BJ (cell line): ENCODE measurements around the gene GOLGA8J. TPM values are rescaled to one million over a fixed set of nuclear protein-coding genes. Genes with fewer than 3 reads are reported as not detected.
"Not testable (repeated sequence)": the region's sequence is repeated elsewhere in the genome, so short reads cannot be mapped to it uniquely, and the experiment has no call there.

Experiments
- CTCF ChIA-PET: fragments of 350-600 bp; formaldehyde crosslinking; extraction: SDS; loops from one replicate; lab custom pipeline; 2021; ENCODE audit warnings: antibody characterized with exemption, inconsistent platforms; lab: Yijun Ruan, JAX
- POLR2A ChIA-PET: fragments of 300-600 bp; sonication (Branson Sonifier 250); formaldehyde crosslinking; extraction: SDS; loops from one replicate; lab custom pipeline; 2021; ENCODE audit warnings: antibody characterized with exemption; lab: Charles Lee
- DNase-seq: peaks from one replicate; pipeline ENCODE4 v3.0.0-alpha.2; 2011; ENCODE audit warnings: low read depth
- H3K27me3 ChIP-seq: 2 replicates; pipeline ENCODE4 v1.6.0; 2011; ENCODE audit warnings: low read length; ENCODE audit not compliant: control insufficient read depth, insufficient read depth
- H3K36me3 ChIP-seq: 2 replicates; pipeline ENCODE4 v1.5.1; 2011; ENCODE audit warnings: low read length; ENCODE audit not compliant: control insufficient read depth, insufficient read depth
- H3K4me3 ChIP-seq: 2 replicates; pipeline ENCODE4 v1.5.1; 2011; ENCODE audit warnings: low read depth, mild to moderate bottlenecking, control low read depth, low read length
- polyA plus RNA-seq: library from polyadenylated mRNA; depleted of rRNA; stranded (reverse); fragments of >200 nt; gene quantifications from 2 replicates; pipeline ENCODE4 v1.2.3, GENCODE V29; 2011; rRNA removed
- small RNA-seq: library from RNA; depleted of rRNA; stranded (forward); fragments of <200 nt; gene quantifications from one replicate; pipeline ENCODE3, GENCODE V24; 2012; ENCODE audit warnings: low replicate concordance, low read depth; ENCODE audit not compliant: insufficient read length

Gene GOLGA8J
- polyA plus RNA-seq, 1 experiment: not detected

GRCh38 chr15:30102890-30103289 lies 20.1 kb downstream of the GOLGA8J start:
- H3K36me3 ChIP-seq, H3K4me3 ChIP-seq, DNase-seq, CTCF ChIA-PET, H3K27me3 ChIP-seq, POLR2A ChIA-PET: not testable (repeated sequence)

GRCh38 chr15:30103941-30104507 lies 21.3 kb downstream of the GOLGA8J start:
- CTCF ChIA-PET, DNase-seq, POLR2A ChIA-PET, H3K36me3 ChIP-seq, H3K27me3 ChIP-seq: not testable (repeated sequence)
- H3K4me3 ChIP-seq: peak overlapping the region; percentile 36

- H3K36me3 ChIP-seq, POLR2A ChIA-PET, CTCF ChIA-PET, H3K27me3 ChIP-seq, DNase-seq, H3K4me3 ChIP-seq: not testable (repeated sequence)
Observed at GRCh38 chr15:30110591-30110990, 27.8 kb downstream of the GOLGA8J start.

GRCh38 chr15:30130066-30130465 lies 47.3 kb downstream of the GOLGA8J start:
- H3K4me3 ChIP-seq, DNase-seq, H3K36me3 ChIP-seq, H3K27me3 ChIP-seq, CTCF ChIA-PET, POLR2A ChIA-PET: not testable (repeated sequence)

GRCh38 chr15:30134751-30135150 lies 52.0 kb downstream of the GOLGA8J start, which contains the start of gene GOLGA8T:
Gene GOLGA8T (plus strand): TSS chr15:30135051. CDS start chr15:30135149, 98 bp downstream.
- DNase-seq, POLR2A ChIA-PET, H3K27me3 ChIP-seq, CTCF ChIA-PET, H3K36me3 ChIP-seq, H3K4me3 ChIP-seq: not testable (repeated sequence)

Small RNA genes lying within 50 kb of the gene (small RNA-seq; reads per million reads assigned to genes)
- gene RF00096 (not detected), gene RN7SL673P (not detected)

Other genes with a start within 250 kb of the GOLGA8J start
- 0.10 TPM in 1 of 2 replicates, not detected in the other for gene GOLGA8T, start 52.1 kb downstream of the GOLGA8J start, polyA plus RNA-seq